Right hindlimb (tissue), 1 donor: ENCODE data around the gene SMURF1.
"Not testable (repeated sequence)": the region's sequence is repeated elsewhere in the genome, so short reads cannot be mapped to it uniquely, and the experiment has no call there.

Experiments
- DNase-seq: peaks from one replicate; pipeline ENCODE4 v3.0.0-alpha.2; 2018

The SMURF1 gene

DNA sequence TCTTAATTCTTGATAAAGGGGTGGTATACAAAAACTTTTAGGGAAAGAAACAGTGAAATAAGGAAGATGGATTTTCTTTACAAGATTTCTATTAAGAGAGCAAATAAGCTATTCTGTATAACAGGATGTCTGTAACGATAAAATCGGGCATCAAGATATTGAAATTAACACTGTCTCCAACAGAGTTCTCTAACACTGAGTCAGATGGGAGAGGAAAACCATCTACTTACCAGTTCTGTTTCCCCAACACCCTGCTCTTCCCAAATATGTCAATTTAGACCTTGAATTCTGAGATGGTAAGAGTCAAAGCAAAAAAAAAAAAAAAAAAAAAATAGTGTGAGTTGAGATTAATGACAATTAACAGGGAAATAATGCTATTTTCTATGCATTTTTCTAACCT lies 23.0 kb downstream of the SMURF1 start:
- DNase-seq = no peak

DNA sequence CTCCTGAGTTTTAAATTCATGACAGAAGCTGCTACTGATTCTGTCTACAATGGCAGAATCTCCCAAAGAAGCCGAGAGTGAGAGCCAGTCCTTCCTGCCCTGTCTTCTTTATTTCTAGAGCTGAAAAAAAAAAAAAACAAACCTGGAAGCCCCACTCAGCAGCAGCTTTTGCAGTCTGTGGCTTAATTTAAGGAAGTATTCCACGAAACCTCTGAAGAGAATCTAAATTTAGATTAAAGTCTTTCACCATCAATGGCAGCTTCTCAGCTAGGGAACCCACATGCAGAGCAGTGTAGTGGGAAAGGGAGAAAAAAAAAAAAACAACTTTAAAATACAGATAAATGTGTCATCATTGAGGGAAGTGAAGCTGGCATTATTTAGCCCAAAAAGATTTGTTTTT lies 23.4 kb downstream of the SMURF1 start:
- no peak for DNase-seq

DNA sequence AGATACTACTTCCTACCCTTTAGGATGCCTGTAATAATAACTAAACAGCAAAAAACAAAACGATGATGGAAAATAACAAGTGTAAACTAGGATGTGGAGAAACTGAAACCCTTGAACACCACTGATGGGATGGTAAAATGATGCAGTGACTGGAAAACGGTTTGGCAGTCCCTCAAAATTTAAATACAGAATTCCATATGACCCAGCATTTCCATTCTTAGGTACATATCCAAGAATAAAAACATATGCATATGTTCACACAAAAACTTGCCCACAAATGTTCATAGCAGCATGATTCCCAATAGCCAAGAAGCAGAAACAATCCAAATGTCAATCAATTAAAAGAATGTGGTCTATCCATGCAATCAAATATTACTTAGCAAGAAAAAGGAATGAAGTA lies 25.8 kb downstream of the SMURF1 start:
- no peak for DNase-seq

DNA sequence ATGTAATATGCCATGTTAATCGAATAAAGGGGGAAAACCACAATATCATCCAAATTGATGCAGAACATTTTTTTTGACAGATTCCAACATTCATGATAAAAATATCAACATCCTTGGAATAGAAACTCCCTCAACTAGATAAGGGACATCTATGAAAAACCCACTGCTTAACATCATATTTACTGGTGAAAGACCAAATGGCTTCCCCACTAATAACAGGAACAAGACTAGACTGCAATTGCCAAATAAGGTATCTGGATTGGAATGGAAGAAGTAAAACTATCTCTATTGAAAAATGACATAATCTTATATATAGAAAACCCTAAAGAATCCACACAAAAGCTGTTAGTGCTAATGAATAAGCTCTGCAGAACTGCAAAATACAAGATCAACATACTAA lies 27.8 kb downstream of the SMURF1 start:
- DNase-seq = no peak

DNA sequence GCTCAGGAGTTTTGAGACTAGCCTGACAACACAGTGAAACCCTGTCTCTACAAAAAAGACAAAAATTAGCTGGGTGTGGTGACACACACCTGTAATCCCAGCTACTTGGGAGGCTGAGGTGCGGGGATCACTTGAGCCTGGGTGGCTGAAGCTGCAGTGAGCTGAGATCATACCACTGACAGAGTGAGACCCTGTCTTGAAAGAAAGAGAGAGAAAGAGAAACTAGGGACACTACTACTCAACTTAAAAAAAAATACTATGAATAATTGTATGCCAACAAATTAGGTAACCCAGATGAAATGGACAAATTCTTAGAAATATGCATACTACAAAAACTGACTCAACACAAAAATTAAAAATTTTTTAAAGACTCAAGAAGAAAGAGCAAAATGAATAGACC lies 28.5 kb downstream of the SMURF1 start:
- no peak for DNase-seq

DNA sequence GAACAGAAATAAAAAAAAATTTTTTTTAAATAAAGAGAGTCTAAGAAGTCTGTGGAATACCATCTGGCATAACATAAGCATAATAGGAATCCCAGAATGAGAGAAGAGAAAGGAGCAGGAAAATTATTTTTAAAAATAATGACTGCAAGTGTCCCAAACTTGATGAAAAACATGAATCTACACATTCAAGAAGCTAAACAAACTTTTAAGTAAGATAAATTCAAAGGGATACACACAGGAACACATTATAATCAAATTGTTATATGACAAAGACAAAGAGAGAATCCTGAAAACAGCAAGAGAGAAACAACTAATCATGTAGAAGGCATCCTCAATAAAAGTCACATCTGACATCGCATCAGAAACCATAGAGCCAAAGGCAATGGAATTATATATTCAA lies 30.9 kb downstream of the SMURF1 start:
- no peak for DNase-seq

DNA sequence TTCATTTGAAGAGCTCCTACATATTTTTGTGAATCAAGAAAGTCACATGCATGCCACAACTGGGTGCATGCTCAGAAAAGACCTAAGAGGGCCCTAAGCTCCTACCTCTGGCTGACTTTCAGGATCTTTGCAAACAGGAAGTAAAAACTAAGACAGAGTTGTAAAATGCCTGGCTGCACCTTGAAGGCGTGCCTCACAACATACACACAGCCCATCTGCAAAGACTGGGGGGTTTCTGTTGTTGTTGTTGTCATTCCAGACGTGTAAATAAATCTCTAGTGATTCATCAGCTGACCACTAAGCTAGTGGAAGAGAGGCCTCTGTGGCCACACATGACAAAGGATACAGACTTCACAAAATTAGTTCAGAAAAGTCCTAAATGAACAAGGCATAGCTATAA lies 31.8 kb downstream of the SMURF1 start:
- no peak for DNase-seq

GRCh38 chr7:99111591-99111990 lies 32.3 kb downstream of the SMURF1 start:
- no peak for DNase-seq

DNA sequence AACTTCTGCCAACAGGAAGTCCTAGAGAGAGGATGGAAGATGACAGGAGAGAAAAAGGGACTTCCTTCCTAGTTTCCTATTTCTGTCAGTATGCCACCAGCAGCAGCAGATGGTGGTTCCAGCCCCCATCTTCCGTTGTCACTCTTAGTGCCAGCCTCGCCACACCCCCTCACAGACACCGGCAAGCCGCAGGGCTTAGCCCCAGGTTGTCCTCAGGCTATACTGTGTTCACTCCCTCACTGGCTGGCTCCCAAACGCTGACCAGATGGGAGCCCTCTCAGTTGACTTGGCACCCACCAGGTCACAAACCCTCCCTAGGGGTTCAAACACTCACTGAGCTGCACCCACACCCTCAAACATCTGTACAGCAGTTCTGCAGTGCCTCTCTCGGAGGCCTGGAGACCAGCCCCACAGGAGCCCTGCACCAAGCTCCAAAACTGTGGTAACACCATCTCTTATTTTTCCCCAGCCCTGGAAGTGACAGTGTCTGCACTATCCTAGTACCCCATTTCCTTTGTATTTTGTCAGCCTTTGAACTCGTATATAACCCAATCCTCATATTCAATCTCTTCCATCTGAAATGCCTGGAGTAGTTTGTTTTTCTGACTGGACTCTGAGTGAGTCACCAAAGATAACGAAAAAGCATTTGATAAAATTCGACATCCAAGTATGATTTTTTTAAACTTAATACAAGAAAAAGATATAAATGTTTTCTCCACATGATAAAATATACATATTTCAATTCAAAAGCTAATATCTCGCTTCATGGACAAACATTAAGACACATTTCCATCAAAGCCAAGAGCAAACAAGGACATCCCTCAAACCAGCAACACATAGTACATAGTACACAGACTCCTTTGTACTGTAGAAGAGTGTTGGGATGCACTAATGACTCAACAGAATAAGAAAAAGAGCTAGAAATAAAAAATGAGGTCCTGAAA lies 34.5 kb downstream of the SMURF1 start:
- no peak for DNase-seq

DNA sequence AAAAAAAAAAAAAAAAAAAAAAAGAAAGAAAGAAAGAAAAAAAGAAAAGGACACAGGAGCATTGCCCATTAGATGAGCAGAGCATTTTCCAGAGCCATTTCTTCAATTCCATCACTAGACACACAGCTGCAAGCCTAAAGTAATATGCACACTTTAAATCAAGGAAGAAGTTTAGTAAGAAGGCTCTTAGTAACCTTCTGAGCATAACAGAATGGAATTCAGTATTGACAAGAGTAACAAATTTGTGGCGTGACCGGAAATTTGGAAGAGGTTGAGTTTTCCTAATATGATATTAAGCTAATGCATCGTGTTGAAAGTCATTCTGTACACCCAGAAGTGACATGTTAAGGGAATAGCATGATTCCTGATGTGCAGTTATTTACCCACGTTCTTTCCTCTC lies 35.3 kb downstream of the SMURF1 start:
- DNase-seq = no peak

- no peak for DNase-seq
Observed at GRCh38 chr7:99106821-99107241, 37.1 kb downstream of the SMURF1 start.

DNA sequence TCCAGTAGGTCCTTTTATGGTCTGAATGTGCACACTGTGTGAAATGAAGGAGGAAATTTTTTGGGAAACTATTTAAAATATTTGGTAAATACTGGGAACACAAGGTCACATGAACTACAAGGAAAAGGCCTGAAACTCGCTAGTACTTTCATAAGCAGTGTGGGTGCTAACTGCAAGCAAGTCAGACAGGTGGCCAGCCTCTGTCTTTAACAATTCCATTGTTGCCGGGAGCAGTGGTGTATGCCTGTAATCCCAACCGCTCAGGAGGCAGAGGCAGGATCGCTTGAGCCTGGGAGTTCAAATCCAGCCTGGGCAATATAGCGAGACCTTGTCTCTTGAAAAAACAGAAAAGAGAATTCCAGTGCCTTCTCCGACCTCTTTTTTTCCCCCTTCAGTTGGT lies 37.5 kb downstream of the SMURF1 start:
- DNase-seq = no peak

DNA sequence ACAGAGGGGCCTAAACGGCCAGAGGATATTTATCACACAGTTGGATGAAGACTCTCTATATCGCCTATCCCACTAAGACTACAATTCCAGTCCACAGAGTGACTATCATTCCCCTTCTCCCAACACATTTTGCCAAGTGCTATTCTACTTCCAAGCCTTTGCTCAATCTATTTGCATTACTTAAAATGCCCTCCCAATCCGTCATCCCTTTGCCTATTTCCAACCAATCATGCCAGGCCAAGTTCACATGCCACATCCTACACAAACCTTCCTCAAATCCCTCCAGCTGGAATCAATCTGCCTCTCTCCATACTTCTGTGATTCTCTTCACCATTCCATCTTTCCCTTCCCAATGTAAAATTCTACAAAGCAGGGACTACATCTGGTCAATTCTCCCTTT lies 38.2 kb downstream of the SMURF1 start:
- DNase-seq = no peak

DNA sequence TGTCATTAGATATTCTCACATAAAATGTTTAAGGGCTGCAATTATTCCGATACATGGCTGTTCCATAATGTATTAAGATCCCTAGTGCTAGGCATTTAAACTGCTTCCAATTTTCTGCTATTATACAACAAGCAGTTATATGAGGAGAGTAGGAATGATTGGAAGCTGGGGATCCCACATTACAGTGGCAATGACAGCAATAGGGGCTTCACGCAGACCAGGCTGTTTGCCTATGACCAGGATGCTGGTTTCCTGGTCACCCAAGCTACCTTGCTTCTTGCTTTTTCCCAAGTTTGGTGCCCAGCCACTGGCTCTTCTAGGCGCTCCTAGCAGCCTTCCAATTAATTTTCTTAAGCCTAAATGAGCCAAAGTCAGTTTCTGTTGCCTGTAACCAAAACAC lies 39.3 kb downstream of the SMURF1 start:
- no peak for DNase-seq

DNA sequence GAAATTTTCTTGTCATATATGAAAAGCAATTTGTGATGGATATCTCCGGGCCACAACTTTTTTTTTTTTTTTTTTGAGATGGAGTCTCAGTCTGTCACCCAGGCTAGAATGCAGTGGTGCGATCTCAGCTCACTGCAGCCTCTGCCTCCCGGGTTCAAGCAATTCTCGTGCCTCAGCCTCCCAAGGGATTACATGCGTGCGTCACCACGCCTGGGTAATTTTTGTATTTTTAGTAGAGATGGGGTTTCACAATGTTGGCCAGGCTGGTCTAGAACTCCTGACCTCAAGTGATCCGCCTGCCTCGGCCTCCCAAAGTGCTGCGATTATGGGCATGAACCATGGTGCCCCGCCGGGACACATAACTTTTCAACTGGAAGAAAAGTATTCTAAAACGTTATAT lies 40.1 kb downstream of the SMURF1 start:
- DNase-seq = not testable (repeated sequence)

- DNase-seq = no peak
Observed at GRCh38 chr7:99102809-99103690, 40.9 kb downstream of the SMURF1 start.

DNA sequence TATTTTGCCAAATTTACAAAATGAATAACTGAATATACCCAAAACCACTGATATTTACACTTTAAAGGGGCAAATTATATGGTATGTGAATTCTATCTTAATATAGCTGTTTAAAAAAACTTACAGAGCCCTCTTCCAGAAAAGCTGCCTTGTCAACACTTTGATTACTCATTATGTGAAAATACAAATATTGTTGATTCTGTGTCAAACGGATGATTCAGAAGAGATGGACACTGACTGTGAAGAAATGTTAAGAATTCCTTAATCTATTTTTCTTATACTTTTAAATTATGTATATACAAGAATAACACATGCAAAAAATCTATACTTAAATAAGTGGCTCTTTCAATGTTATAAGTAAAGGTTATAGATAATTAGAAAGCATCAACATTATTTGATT lies 41.5 kb downstream of the SMURF1 start:
- DNase-seq = no peak

DNA sequence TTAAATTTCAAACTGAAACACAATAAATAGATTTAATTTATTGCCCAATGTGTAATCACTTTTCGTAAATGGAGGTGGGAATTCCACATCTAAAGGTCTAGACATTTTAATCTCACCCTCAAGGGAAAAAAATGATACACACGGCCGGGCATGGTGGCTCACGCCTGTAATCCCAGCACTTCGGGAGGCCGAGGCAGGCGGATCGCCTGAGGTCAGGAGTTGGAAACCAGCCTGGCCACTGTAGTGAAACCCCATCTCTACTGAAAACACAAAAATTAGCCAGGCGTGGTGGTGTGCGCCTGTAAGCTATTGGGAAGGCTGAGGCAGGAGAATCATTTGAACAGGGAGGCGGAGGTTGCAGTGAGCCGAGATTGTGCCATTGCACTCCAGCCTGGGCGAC lies 42.4 kb downstream of the SMURF1 start:
- not testable (repeated sequence) for DNase-seq

- no peak for DNase-seq
Observed at GRCh38 chr7:99099499-99100077, 44.3 kb downstream of the SMURF1 start.

DNA sequence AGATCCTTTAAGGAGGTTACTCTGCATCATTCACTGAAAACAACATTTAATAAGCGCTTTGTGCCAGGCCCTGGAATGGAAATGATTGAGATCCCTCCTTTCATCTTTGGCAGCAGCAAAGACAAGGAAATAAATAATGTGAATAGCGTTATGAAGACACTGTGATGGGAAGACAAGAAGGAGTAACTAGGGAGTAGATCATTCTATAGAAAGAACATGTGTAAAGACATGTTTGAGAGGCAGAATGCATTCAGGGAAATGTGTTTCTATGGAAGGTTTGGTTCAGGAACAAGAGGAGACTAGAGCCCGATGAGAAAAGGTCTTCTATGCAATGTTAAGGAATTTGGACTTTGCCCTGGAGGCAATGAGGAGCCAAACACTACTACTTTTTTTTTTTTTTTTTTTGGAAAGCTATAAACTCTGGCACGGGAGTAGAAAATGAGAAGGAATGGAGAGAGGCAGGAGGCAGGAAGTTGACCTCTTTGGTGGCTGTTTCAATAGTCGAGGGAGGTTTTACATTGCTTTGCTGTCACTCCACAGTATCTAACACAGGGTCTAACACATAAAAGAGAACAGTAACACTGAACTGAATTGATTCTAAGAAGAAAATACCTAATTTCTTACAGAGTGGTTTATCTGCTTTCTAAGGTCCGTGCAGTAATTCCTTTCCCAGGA lies 44.9 kb downstream of the SMURF1 start:
- DNase-seq = no peak

DNA sequence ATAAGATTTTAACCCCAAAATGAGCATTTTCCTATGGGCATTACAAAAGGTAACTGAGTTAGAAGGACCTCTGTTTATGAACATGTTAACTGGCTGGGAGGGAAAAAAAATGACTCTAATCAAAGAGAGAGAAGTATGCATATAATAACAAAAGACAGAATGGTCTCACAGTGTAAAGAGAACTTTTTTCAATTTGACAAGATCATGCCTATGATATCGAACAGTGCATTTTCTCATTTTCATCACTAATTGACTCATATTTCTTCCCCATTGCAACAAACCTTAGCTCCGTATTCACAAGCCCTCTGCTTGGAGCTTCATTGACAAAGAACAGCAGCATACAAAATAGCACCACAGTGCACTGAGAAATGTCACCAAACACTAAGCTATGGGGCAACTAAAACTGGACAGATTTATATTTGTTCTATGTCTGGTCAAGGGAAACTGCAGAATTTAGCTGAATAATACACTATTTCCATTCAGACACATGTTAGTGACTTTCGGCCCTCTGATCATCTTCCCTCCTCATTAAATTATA lies 45.6 kb downstream of the SMURF1 start:
- DNase-seq = no peak

DNA sequence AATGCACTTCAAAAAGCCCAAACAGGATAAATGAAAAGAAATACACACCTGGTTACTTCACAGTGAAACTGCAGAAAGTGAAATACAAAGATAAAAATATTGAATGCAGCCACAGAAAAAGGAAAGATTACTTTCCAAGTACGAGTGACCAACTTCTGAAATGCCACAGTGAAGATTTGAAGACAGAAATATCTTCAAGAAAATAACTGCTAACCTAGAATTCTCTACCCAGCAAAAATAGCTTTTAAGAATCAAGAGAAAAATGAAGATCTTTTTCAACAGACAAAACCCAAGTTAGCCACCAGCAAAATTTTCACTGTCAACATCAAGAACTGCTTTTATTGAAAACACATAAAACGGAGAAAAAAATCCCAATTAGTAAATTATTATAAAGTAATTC lies 46.2 kb downstream of the SMURF1 start:
- no peak for DNase-seq
